GM23338 (cell line): Measurements from ENCODE around the gene PTPDC1. TPM values are rescaled to one million over a fixed set of nuclear protein-coding genes. Genes with fewer than 3 reads are reported as not detected.

Source experiments
- ATAC-seq: fragments of 200-7000 bp; cut with Tn5 transposase; 3 replicates; pipeline ENCODE4 v1.9.1; 2020
- DNase-seq: peaks from one replicate; pipeline ENCODE4 v3.0.0-alpha.2; 2015; ENCODE audit warnings: low spot score
- H2AFZ ChIP-seq: fragments of 200-600 bp; sonication (generic); 2 replicates; pipeline ENCODE4 v1.8.0; 2016; ENCODE audit warnings: antibody characterized with exemption, mild to moderate bottlenecking, moderate library complexity
- H3F3A ChIP-seq: fragments of 200-600 bp; sonication (generic); replicated peaks from 2 replicates; pipeline ENCODE4 v1.8.0; 2017; ENCODE audit warnings: antibody characterized with exemption, mixed run types, low read depth
- H3K27ac ChIP-seq: fragments of 200-600 bp; sonication (generic); 2 replicates; pipeline ENCODE4 v1.6.1; 2016; ENCODE audit warnings: low read depth
- H3K27me3 ChIP-seq: fragments of 200-600 bp; sonication (generic); 2 replicates; pipeline ENCODE4 v1.8.0; 2016; ENCODE audit warnings: mild to moderate bottlenecking, mixed run types, moderate library complexity; ENCODE audit not compliant: insufficient read depth
- H3K36me3 ChIP-seq: fragments of 200-600 bp; sonication (generic); 2 replicates; pipeline ENCODE4 v1.8.0; 2016; ENCODE audit warnings: mild to moderate bottlenecking; ENCODE audit not compliant: insufficient read depth
- H3K4me1 ChIP-seq: fragments of 200-600 bp; sonication (generic); 2 replicates; pipeline ENCODE4 v1.8.0; 2016; ENCODE audit warnings: mild to moderate bottlenecking, moderate library complexity; ENCODE audit not compliant: insufficient read depth
- H3K4me2 ChIP-seq: fragments of 200-600 bp; sonication (generic); 2 replicates; pipeline ENCODE4 v1.7.1; 2017; ENCODE audit warnings: mixed run types
- H3K4me3 ChIP-seq: fragments of 200-600 bp; sonication (generic); 2 replicates; pipeline ENCODE4 v1.6.1; 2016; ENCODE audit warnings: mixed run types
- H3K79me2 ChIP-seq: fragments of 200-600 bp; sonication (generic); replicated peaks from 2 replicates; pipeline ENCODE4 v1.8.0; 2017; ENCODE audit warnings: mild to moderate bottlenecking; ENCODE audit not compliant: insufficient read depth
- H3K9me2 ChIP-seq: fragments of 200-600 bp; sonication (generic); 2 replicates; pipeline ENCODE4 v1.8.0; 2017; ENCODE audit not compliant: insufficient read depth
- H4K20me1 ChIP-seq: fragments of 200-600 bp; sonication (generic); replicated peaks from 2 replicates; pipeline ENCODE4 v1.8.0; 2017; ENCODE audit warnings: mild to moderate bottlenecking; ENCODE audit not compliant: insufficient read depth
- H3K27ac Mint-ChIP-seq: 2 replicates; pipeline ENCODE4 v1.8.0; 2020; ENCODE audit warnings: inconsistent platforms, mild to moderate bottlenecking, moderate library complexity, mixed read lengths
- H3K27me3 Mint-ChIP-seq: 3 replicates; pipeline ENCODE4 v1.8.0; 2022; ENCODE audit warnings: low read depth, mild to moderate bottlenecking, moderate library complexity, mixed read lengths, inconsistent platforms; ENCODE audit not compliant: insufficient read depth, poor library complexity
- H3K36me3 Mint-ChIP-seq: 3 replicates; pipeline ENCODE4 v1.8.0; 2021; ENCODE audit warnings: low read depth, mild to moderate bottlenecking, inconsistent platforms, moderate library complexity, mixed read lengths
- H3K4me1 Mint-ChIP-seq: 3 replicates; pipeline ENCODE4 v1.8.0; 2020; ENCODE audit warnings: mild to moderate bottlenecking, inconsistent platforms, mixed read lengths
- H3K4me3 Mint-ChIP-seq: 3 replicates; pipeline ENCODE4 v1.8.0; 2021; ENCODE audit warnings: moderate library complexity, mild to moderate bottlenecking, inconsistent platforms, mixed read lengths
- H3K9me3 Mint-ChIP-seq: 3 replicates; pipeline ENCODE4 v1.8.0; 2020; ENCODE audit warnings: moderate library complexity, mild to moderate bottlenecking, inconsistent platforms, mixed read lengths
- EZH2 ChIP-seq: fragments of 200-600 bp; sonication (generic); IDR thresholded peaks from one replicate; pipeline ENCODE4 v1.8.0; 2017; ENCODE audit warnings: antibody characterized with exemption, mild to moderate bottlenecking, low read depth; ENCODE audit not compliant: unreplicated experiment
- JUNB ChIP-seq: IDR thresholded peaks from one replicate; pipeline ENCODE4 v1.6.1; 2016; ENCODE audit warnings: antibody characterized with exemption; ENCODE audit not compliant: unreplicated experiment
- POLR2AphosphoS5 ChIP-seq: IDR thresholded peaks from 2 replicates; pipeline ENCODE4 v1.6.1; 2016; ENCODE audit warnings: antibody characterized with exemption, low read depth
- ZNF331 ChIP-seq: fragments of 250-450 bp; sonication (Bioruptor Pico); IDR thresholded peaks from 2 replicates; pipeline ENCODE4 v1.5.0; 2020; ENCODE audit warnings: low read depth, mild to moderate bottlenecking, moderate library complexity
- polyA plus RNA-seq: library from polyadenylated mRNA; unstranded; fragments of >200 nt; fragmentation: Nextera tagmentation; extraction: Ambion mirVana; gene quantifications from 2 replicates; pipeline ENCODE4 v1.2.1, GENCODE V29; 2016
- total RNA-seq: library from RNA; depleted of rRNA; stranded (reverse); fragments of >200 nt; shearing (Covaris generic); gene quantifications from 2 replicates; pipeline ENCODE4 v1.2.3, GENCODE V29; 2014
- TF ChIP-seq, protein P1 (sequence below): fragments of 250-450 bp; sonication (Bioruptor Pico); IDR thresholded peaks from 2 replicates; pipeline ENCODE4 v1.5.0; 2020; ENCODE audit warnings: mild to moderate bottlenecking, moderate library complexity
- TF ChIP-seq, protein P2 (sequence below): IDR thresholded peaks from one replicate; pipeline ENCODE4 v1.6.1; 2018; ENCODE audit warnings: antibody characterized with exemption; ENCODE audit not compliant: unreplicated experiment
- TF ChIP-seq, protein P3 (sequence below), 2 experiments: fragments of 200-600 bp in 1 of 2; sonication (generic) in 1 of 2; conservative IDR thresholded peaks; 2 replicates each; pipeline versions ENCODE4 v1.5.1 to v1.6.1; 2016 to 2017; ENCODE audit warnings: antibody characterized with exemption in 2 of 2, low read depth in 2 of 2, mild to moderate bottlenecking in 2 of 2, moderate library complexity in 1 of 2

The PTPDC1 gene
- total and polyA plus RNA-seq, 2 experiments from 2014 or later = 4.3 to 10.6 TPM

DNA sequence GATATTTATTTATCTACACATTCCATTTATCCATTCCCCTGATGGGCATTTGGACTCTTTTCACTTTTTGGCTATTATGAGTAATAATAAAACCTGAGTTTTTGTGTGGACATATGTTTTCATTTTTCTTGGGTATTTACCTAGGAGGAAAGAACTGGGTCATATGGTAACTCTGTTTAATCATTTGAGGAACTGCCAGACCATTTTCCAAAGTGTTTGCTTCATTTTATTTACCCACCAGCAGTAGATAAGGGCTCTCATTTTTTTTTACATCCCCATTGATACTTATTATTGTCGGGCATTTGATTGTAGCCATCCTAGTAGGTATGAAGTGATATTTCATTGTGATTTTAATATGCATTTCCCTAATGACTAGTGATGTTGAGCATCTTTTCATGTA is 7.7 kb upstream of the PTPDC1 start (continued):
- TF ChIP-seq, protein P1, sequence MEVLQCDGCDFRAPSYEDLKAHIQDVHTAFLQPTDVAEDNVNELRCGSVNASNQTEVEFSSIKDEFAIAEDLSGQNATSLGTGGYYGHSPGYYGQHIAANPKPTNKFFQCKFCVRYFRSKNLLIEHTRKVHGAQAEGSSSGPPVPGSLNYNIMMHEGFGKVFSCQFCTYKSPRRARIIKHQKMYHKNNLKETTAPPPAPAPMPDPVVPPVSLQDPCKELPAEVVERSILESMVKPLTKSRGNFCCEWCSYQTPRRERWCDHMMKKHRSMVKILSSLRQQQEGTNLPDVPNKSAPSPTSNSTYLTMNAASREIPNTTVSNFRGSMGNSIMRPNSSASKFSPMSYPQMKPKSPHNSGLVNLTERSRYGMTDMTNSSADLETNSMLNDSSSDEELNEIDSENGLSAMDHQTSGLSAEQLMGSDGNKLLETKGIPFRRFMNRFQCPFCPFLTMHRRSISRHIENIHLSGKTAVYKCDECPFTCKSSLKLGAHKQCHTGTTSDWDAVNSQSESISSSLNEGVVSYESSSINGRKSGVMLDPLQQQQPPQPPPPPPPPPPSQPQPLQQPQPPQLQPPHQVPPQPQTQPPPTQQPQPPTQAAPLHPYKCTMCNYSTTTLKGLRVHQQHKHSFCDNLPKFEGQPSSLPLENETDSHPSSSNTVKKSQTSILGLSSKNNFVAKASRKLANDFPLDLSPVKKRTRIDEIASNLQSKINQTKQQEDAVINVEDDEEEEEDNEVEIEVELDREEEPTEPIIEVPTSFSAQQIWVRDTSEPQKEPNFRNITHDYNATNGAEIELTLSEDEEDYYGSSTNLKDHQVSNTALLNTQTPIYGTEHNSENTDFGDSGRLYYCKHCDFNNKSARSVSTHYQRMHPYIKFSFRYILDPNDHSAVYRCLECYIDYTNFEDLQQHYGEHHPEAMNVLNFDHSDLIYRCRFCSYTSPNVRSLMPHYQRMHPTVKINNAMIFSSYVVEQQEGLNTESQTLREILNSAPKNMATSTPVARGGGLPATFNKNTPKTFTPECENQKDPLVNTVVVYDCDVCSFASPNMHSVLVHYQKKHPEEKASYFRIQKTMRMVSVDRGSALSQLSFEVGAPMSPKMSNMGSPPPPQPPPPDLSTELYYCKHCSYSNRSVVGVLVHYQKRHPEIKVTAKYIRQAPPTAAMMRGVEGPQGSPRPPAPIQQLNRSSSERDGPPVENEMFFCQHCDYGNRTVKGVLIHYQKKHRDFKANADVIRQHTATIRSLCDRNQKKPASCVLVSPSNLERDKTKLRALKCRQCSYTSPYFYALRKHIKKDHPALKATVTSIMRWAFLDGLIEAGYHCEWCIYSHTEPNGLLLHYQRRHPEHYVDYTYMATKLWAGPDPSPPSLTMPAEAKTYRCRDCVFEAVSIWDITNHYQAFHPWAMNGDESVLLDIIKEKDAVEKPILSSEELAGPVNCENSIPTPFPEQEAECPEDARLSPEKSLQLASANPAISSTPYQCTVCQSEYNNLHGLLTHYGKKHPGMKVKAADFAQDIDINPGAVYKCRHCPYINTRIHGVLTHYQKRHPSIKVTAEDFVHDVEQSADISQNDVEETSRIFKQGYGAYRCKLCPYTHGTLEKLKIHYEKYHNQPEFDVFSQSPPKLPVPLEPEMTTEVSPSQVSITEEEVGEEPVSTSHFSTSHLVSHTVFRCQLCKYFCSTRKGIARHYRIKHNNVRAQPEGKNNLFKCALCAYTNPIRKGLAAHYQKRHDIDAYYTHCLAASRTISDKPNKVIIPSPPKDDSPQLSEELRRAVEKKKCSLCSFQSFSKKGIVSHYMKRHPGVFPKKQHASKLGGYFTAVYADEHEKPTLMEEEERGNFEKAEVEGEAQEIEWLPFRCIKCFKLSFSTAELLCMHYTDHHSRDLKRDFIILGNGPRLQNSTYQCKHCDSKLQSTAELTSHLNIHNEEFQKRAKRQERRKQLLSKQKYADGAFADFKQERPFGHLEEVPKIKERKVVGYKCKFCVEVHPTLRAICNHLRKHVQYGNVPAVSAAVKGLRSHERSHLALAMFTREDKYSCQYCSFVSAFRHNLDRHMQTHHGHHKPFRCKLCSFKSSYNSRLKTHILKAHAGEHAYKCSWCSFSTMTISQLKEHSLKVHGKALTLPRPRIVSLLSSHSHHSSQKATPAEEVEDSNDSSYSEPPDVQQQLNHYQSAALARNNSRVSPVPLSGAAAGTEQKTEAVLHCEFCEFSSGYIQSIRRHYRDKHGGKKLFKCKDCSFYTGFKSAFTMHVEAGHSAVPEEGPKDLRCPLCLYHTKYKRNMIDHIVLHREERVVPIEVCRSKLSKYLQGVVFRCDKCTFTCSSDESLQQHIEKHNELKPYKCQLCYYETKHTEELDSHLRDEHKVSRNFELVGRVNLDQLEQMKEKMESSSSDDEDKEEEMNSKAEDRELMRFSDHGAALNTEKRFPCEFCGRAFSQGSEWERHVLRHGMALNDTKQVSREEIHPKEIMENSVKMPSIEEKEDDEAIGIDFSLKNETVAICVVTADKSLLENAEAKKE (CRISPR knock-in tag) = no peak
- no peak for TF ChIP-seq EZH2
- TF ChIP-seq, protein P2, sequence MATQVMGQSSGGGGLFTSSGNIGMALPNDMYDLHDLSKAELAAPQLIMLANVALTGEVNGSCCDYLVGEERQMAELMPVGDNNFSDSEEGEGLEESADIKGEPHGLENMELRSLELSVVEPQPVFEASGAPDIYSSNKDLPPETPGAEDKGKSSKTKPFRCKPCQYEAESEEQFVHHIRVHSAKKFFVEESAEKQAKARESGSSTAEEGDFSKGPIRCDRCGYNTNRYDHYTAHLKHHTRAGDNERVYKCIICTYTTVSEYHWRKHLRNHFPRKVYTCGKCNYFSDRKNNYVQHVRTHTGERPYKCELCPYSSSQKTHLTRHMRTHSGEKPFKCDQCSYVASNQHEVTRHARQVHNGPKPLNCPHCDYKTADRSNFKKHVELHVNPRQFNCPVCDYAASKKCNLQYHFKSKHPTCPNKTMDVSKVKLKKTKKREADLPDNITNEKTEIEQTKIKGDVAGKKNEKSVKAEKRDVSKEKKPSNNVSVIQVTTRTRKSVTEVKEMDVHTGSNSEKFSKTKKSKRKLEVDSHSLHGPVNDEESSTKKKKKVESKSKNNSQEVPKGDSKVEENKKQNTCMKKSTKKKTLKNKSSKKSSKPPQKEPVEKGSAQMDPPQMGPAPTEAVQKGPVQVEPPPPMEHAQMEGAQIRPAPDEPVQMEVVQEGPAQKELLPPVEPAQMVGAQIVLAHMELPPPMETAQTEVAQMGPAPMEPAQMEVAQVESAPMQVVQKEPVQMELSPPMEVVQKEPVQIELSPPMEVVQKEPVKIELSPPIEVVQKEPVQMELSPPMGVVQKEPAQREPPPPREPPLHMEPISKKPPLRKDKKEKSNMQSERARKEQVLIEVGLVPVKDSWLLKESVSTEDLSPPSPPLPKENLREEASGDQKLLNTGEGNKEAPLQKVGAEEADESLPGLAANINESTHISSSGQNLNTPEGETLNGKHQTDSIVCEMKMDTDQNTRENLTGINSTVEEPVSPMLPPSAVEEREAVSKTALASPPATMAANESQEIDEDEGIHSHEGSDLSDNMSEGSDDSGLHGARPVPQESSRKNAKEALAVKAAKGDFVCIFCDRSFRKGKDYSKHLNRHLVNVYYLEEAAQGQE = no peak

DNA sequence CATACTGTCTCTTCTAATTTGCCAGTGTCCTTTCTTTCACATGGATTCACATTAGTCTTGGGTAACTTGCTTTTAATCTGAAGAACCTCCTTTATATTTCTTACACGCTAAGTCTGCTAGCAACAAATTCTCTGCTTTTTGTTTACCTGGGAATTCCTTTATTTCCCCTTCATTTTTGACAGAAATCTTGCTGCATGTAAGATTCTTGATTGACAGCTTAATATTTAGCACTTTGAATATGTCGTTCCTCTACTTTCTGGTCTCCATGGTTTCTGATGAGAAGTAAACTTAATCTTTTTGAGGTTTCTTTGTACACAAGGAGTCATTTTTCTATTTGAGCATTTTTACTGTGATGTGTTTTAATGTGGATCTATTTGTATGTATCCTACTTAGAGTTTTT is 6.2 kb upstream of the PTPDC1 start:
- no peak overlapping the region for H3K4me2 ChIP-seq
- no peaks in the 10 kb centered on the region for H3K9me2 ChIP-seq
- Mint-ChIP-seq H3K9me3 (no peaks in the 10 kb centered on the region), H3K4me1 (peaks cover 8% of the 10 kb centered on the region), H3K36me3 (no peaks in the 10 kb centered on the region), H3K27ac (no peak overlapping the region), H3K27me3 (no peaks in the 10 kb centered on the region), H3K4me3 (no peak overlapping the region)
- H3K79me2 ChIP-seq = no peaks in the 10 kb centered on the region
- no peaks in the 10 kb centered on the region for H3F3A ChIP-seq
- TF ChIP-seq, protein P3, sequence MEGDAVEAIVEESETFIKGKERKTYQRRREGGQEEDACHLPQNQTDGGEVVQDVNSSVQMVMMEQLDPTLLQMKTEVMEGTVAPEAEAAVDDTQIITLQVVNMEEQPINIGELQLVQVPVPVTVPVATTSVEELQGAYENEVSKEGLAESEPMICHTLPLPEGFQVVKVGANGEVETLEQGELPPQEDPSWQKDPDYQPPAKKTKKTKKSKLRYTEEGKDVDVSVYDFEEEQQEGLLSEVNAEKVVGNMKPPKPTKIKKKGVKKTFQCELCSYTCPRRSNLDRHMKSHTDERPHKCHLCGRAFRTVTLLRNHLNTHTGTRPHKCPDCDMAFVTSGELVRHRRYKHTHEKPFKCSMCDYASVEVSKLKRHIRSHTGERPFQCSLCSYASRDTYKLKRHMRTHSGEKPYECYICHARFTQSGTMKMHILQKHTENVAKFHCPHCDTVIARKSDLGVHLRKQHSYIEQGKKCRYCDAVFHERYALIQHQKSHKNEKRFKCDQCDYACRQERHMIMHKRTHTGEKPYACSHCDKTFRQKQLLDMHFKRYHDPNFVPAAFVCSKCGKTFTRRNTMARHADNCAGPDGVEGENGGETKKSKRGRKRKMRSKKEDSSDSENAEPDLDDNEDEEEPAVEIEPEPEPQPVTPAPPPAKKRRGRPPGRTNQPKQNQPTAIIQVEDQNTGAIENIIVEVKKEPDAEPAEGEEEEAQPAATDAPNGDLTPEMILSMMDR (conservative IDR thresholded peaks at IDR 0.05; ENCODE audit: low read depth in 2 of 2) = no peak
- TF ChIP-seq ZNF331 (CRISPR knock-in tag) = no peak
- no peak for TF ChIP-seq JUNB
- TF ChIP-seq POLR2AphosphoS5 = no peak
- DNase-seq (no peak), ATAC-seq (no peak)
- H2AFZ ChIP-seq = no peak overlapping the region
- H3K4me1 ChIP-seq = no peaks in the 10 kb centered on the region
- H3K4me3 ChIP-seq = no peak overlapping the region
- H3K36me3 ChIP-seq = no peaks in the 10 kb centered on the region
- H3K27ac ChIP-seq = no peak overlapping the region
- no peaks in the 10 kb centered on the region for H4K20me1 ChIP-seq
- H3K27me3 ChIP-seq = no peaks in the 10 kb centered on the region
